Lower lobe of right lung (tissue), 2 donors: ENCODE measurements around the gene MED28. TPM values are rescaled to one million over a fixed set of nuclear protein-coding genes. Genes with fewer than 3 reads are reported as not detected.
A peak's percentile ranks its signal among the peaks of the same experiment; 100 is the strongest.

Experiments
- ATAC-seq, 2 donors: fragments of 200-7000 bp; cut with Tn5 transposase; one replicate each; pipeline ENCODE4 v1.9.1; 2020 to 2022; ENCODE audit warnings: mild to moderate bottlenecking in 2 of 2, moderate library complexity in 2 of 2
- DNase-seq: peaks from one replicate; pipeline ENCODE4 v3.0.0-alpha.2; 2020
- H3K27ac ChIP-seq: fragments of 200-600 bp; one replicate; pipeline ENCODE4 v1.8.0; 2022
- H3K27me3 ChIP-seq: fragments of 200-600 bp; one replicate; pipeline ENCODE4 v1.8.0; 2022; ENCODE audit warnings: low read depth
- H3K36me3 ChIP-seq: fragments of 200-600 bp; one replicate; pipeline ENCODE4 v1.8.0; 2022; ENCODE audit warnings: mild to moderate bottlenecking
- H3K4me1 ChIP-seq: fragments of 200-600 bp; one replicate; pipeline ENCODE4 v1.8.0; 2022
- H3K4me3 ChIP-seq: fragments of 200-600 bp; one replicate; pipeline ENCODE4 v1.8.0; 2022; ENCODE audit warnings: mild to moderate bottlenecking
- H3K9me3 ChIP-seq: fragments of 200-600 bp; one replicate; pipeline ENCODE4 v1.8.0; 2022
- CTCF ChIP-seq: fragments of 200-600 bp; IDR thresholded peaks from one replicate; pipeline ENCODE4 v1.8.0; 2022; ENCODE audit warnings: antibody characterized with exemption, mild to moderate bottlenecking
- intact Hi-C: fragments of 100-400 bp; cut with DNase I; formaldehyde crosslinking; loops from one replicate; pipeline ENCODE4 v1.11.0; 2022
- total RNA-seq: library from RNA; stranded (reverse); fragmentation: NEBNext Ultra II Directional; extraction: Animal tissue kit (Norgen Biotek cat#: 25700); gene quantifications from one replicate; pipeline ENCODE4 v1.2.1, GENCODE V29; 2021
- donor health status: DM: no; HTN: yes; CAD: no; lungs with severe emphysema.

The MED28 gene
- total RNA-seq, 1 donor from 2014 or later, result 46.2 TPM

- H3K4me3 ChIP-seq, result no peak overlapping the region
- TF ChIP-seq CTCF, result no peak
- H3K9me3 ChIP-seq, result no peaks in the 10 kb centered on the region
- peaks cover 99% of the 10 kb centered on the region for H3K36me3 ChIP-seq
- no peaks in the 10 kb centered on the region for H3K4me1 ChIP-seq
- H3K27ac ChIP-seq, result no peak overlapping the region
- DNase-seq (no peak), ATAC-seq (no peak)
- intact Hi-C loops, result no loop called here
- no peaks in the 10 kb centered on the region for H3K27me3 ChIP-seq
Measured at GRCh38 chr4:17597517-17597916, 16.9 kb upstream of the MED28 start.

GRCh38 chr4:17599826-17600225 is 14.6 kb upstream of the MED28 start:
- Histone ChIP-seq H3K4me3 (no peak overlapping the region), H3K27me3 (no peaks in the 10 kb centered on the region), H3K9me3 (no peaks in the 10 kb centered on the region), H3K36me3 (peaks cover 98% of the 10 kb centered on the region), H3K4me1 (no peaks in the 10 kb centered on the region), H3K27ac (no peak overlapping the region)
- intact Hi-C loops, result no loop called here
- DNase-seq (no peak), ATAC-seq (no peak)
- no peak for TF ChIP-seq CTCF

DNA sequence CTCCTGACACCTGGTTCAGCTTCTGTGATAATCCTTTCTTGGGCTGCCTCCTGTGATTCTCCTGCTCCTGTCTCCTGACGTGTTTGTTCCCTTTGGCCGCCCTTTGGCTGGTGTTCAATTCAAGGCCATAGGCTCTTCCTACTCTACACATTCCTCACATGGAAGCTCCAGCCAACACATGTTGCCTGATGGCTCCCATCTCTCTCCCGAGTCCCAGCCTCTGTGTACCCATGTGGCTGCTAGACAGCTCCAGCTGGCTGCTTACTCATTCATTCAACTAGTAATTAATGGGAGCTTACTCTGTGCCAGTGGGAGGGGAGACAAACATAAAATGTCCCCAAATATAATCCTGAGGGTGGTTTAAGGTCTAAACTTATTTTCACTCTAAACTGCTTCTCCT is 9.2 kb upstream of the MED28 start:
- Histone ChIP-seq H3K9me3 (no peaks in the 10 kb centered on the region), H3K4me3 (no peak overlapping the region), H3K27me3 (no peaks in the 10 kb centered on the region), H3K36me3 (peaks cover 84% of the 10 kb centered on the region), H3K27ac (no peak overlapping the region), H3K4me1 (no peaks in the 10 kb centered on the region)
- DNase-seq, result no peak
- intact Hi-C loops, result no loop called here
- TF ChIP-seq CTCF, result no peak
- no peak for ATAC-seq

GRCh38 chr4:17613761-17614415 is 553 bp upstream of the MED28 start:
- ATAC-seq, result peak; percentile 70 to 79
- peaks cover 34% of the 10 kb centered on the region for H3K4me1 ChIP-seq
- TF ChIP-seq CTCF, result no peak
- no peak for DNase-seq
- peak overlapping the region; percentile 83 for H3K4me3 ChIP-seq
- no peaks in the 10 kb centered on the region for H3K9me3 ChIP-seq
- H3K36me3 ChIP-seq, result peaks cover 18% of the 10 kb centered on the region
- intact Hi-C loops, result no loop called here
- no peaks in the 10 kb centered on the region for H3K27me3 ChIP-seq
- H3K27ac ChIP-seq, result peak overlapping the region; percentile 86

GRCh38 chr4:17616283-17616682 is 1.8 kb downstream of the MED28 start:
- Histone ChIP-seq H3K4me3 (peak overlapping the region; percentile 83), H3K9me3 (no peaks in the 10 kb centered on the region), H3K27me3 (no peaks in the 10 kb centered on the region), H3K36me3 (peaks cover 42% of the 10 kb centered on the region), H3K27ac (no peak overlapping the region), H3K4me1 (peaks cover 41% of the 10 kb centered on the region)
- TF ChIP-seq CTCF, result no peak
- intact Hi-C loops, result no loop called here
- ATAC-seq, result no peak
- no peak for DNase-seq
